Measurements from ENCODE around the gene MITF. TPM values are rescaled to one million over a fixed set of nuclear protein-coding genes. Genes with fewer than 3 reads are reported as not detected.
"Not testable (repeated sequence)": the region's sequence is repeated elsewhere in the genome, so short reads cannot be mapped to it uniquely, and the experiment has no call there.

MITF gene
- total and polyA plus RNA-seq, 7 experiments from 2014 or later, result 0.54 to 3.9 (median 1.2) TPM; not detected in 3

DNA sequence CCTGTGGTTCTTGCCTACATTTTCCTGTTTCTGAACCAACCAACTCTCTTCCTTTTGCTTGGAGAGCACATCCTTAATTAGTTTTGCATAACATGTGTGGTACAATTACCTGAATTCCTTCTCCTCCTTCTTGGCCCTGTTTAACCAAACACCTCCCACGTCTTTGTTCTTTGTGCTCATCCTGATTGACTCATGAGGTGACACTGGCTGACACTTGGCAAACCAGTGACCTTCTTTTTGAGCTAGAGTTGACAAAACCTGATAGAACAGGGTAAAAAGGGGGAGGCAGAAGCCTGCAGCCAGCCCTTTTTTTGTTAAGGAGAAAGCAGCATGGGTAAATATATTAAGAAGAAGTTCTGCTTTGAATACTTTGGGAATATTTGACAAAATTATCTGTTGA, 161.1 kb downstream of the MITF start:
- POLR2A ChIA-PET, result no interaction called here
- no peaks in the 10 kb centered on the region for H3K4me1 ChIP-seq (ENCODE audit: control insufficient read depth in 2 of 2, insufficient read depth in 2 of 2, low read length in 2 of 2)
- ATAC-seq (no peak), DNase-seq (no peak)
- H3K9me3 Mint-ChIP-seq, result peaks cover 0 to 5% (median 0%) of the 10 kb centered on the region in 11 donors
- H3K27ac Mint-ChIP-seq, result no peak overlapping the region
- no peaks in the 10 kb centered on the region for H3K36me3 ChIP-seq (ENCODE audit: control insufficient read depth in 2 of 3, insufficient read depth in 3 of 3, low read length in 3 of 3)
- H3K9me3 ChIP-seq (ENCODE audit: control insufficient read depth in 2 of 3, low read length in 3 of 3), result no peaks in the 10 kb centered on the region
- no peak overlapping the region for H3K4me3 Mint-ChIP-seq
- CTCF ChIA-PET, result no interaction called here
- no peak overlapping the region for H3K27ac ChIP-seq (ENCODE audit: low read depth, low read length)
- H3K4me1 Mint-ChIP-seq, result no peaks in the 10 kb centered on the region
- no peak overlapping the region for H3K4me3 ChIP-seq (ENCODE audit: low read length)
- intact Hi-C loops (cut with micrococcal nuclease), result no loop called here
- H3K27me3 Mint-ChIP-seq, result peaks cover 0 to 4% (median 0%) of the 10 kb centered on the region in 5 donors
- peaks cover 0 to 3% (median 0%) of the 10 kb centered on the region in 5 donors for H3K36me3 Mint-ChIP-seq
- H3K27me3 ChIP-seq (ENCODE audit: control insufficient read depth in 2 of 2, insufficient read depth in 2 of 2, low read length in 2 of 2), result peaks cover 0 to 4% of the 10 kb centered on the region in 2 donors

DNA sequence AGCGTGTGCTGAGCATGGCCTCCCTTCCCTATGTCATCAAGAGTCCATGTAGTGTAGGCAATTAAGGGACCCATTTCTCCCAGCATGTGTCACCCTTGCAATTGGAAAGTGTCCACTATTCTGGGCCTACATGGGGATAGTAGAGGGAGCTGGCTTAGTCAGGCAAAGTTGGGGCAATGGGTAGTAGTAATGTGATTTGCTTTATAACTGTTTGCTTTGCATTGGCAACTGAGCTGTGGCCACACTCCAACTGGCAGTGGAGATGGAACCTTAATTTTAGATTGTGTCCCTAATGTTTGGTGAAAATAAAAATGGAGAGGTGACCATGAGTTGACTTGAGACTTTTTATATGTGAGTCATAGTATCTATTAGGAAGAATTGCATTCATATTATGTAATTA, 162.5 kb downstream of the MITF start:
- CTCF ChIA-PET, result no interaction called here
- ATAC-seq, result no peak
- H3K4me3 Mint-ChIP-seq, result no peak overlapping the region
- H3K27me3 Mint-ChIP-seq, result peaks cover 0 to 4% (median 1%) of the 10 kb centered on the region in 5 donors
- H3K27ac ChIP-seq (ENCODE audit: low read depth, low read length), result no peak overlapping the region
- H3K27me3 ChIP-seq (ENCODE audit: control insufficient read depth in 2 of 2, insufficient read depth in 2 of 2, low read length in 2 of 2), result peaks cover 0 to 4% of the 10 kb centered on the region in 2 donors
- H3K4me1 ChIP-seq (ENCODE audit: control insufficient read depth in 2 of 2, insufficient read depth in 2 of 2, low read length in 2 of 2), result no peaks in the 10 kb centered on the region
- no peak overlapping the region for H3K4me3 ChIP-seq (ENCODE audit: low read length)
- no peaks in the 10 kb centered on the region for H3K36me3 ChIP-seq (ENCODE audit: control insufficient read depth in 2 of 3, insufficient read depth in 3 of 3, low read length in 3 of 3)
- POLR2A ChIA-PET, result no interaction called here
- H3K9me3 ChIP-seq (ENCODE audit: control insufficient read depth in 2 of 3, low read length in 3 of 3), result no peaks in the 10 kb centered on the region
- DNase-seq, result no peak
- no peaks in the 10 kb centered on the region for H3K4me1 Mint-ChIP-seq
- peaks cover 0 to 3% (median 0%) of the 10 kb centered on the region in 5 donors for H3K36me3 Mint-ChIP-seq
- no peak overlapping the region for H3K27ac Mint-ChIP-seq
- peaks cover 0 to 5% (median 0%) of the 10 kb centered on the region in 11 donors for H3K9me3 Mint-ChIP-seq
- intact Hi-C loops (cut with micrococcal nuclease), result no loop called here

- no peaks in the 10 kb centered on the region for H3K4me1 Mint-ChIP-seq
- CTCF ChIA-PET, result no interaction called here
- POLR2A ChIA-PET, result no interaction called here
- no peaks in the 10 kb centered on the region for H3K4me1 ChIP-seq (ENCODE audit: control insufficient read depth in 2 of 2, insufficient read depth in 2 of 2, low read length in 2 of 2)
- peaks cover 0 to 3% (median 0%) of the 10 kb centered on the region in 5 donors for H3K36me3 Mint-ChIP-seq
- no peak overlapping the region for H3K27ac ChIP-seq (ENCODE audit: low read depth, low read length)
- no peaks in the 10 kb centered on the region for H3K9me3 ChIP-seq (ENCODE audit: control insufficient read depth in 2 of 3, low read length in 3 of 3)
- H3K9me3 Mint-ChIP-seq, result peaks cover 0 to 5% (median 0%) of the 10 kb centered on the region in 11 donors
- DNase-seq, result no peak
- H3K27me3 ChIP-seq (ENCODE audit: control insufficient read depth in 2 of 2, insufficient read depth in 2 of 2, low read length in 2 of 2), result peaks cover 0 to 4% of the 10 kb centered on the region in 2 donors
- peaks cover 0 to 9% (median 4%) of the 10 kb centered on the region in 5 donors for H3K27me3 Mint-ChIP-seq
- intact Hi-C loops (cut with micrococcal nuclease), result no loop called here
- H3K36me3 ChIP-seq (ENCODE audit: control insufficient read depth in 2 of 3, insufficient read depth in 3 of 3, low read length in 3 of 3), result no peaks in the 10 kb centered on the region
- no peak for ATAC-seq
- H3K4me3 ChIP-seq (ENCODE audit: low read length), result no peak overlapping the region
- H3K4me3 Mint-ChIP-seq, result no peak overlapping the region
- no peak overlapping the region for H3K27ac Mint-ChIP-seq
Observed at GRCh38 chr3:69902386-69902785, 163.1 kb downstream of the MITF start.

- Histone ChIP-seq H3K4me1 (ENCODE audit: control insufficient read depth in 2 of 2, insufficient read depth in 2 of 2, low read length in 2 of 2) (no peaks in the 10 kb centered on the region), H3K4me3 (ENCODE audit: low read length) (no peak overlapping the region), H3K9me3 (ENCODE audit: control insufficient read depth in 2 of 3, low read length in 3 of 3) (no peaks in the 10 kb centered on the region), H3K27ac (ENCODE audit: low read depth, low read length) (no peak overlapping the region), H3K27me3 (ENCODE audit: control insufficient read depth in 2 of 2, insufficient read depth in 2 of 2, low read length in 2 of 2) (peaks cover 0 to 4% of the 10 kb centered on the region in 2 donors), H3K36me3 (ENCODE audit: control insufficient read depth in 2 of 3, insufficient read depth in 3 of 3, low read length in 3 of 3) (no peaks in the 10 kb centered on the region)
- POLR2A ChIA-PET, result no interaction called here
- no peak for DNase-seq
- intact Hi-C loops (cut with micrococcal nuclease), result no loop called here
- peaks cover 0 to 9% (median 4%) of the 10 kb centered on the region in 5 donors for H3K27me3 Mint-ChIP-seq
- H3K4me3 Mint-ChIP-seq, result no peak overlapping the region
- CTCF ChIA-PET, result no interaction called here
- peaks cover 0 to 7% (median 0%) of the 10 kb centered on the region in 5 donors for H3K36me3 Mint-ChIP-seq
- H3K4me1 Mint-ChIP-seq, result no peaks in the 10 kb centered on the region
- no peak for ATAC-seq
- peaks cover 0 to 11% (median 3%) of the 10 kb centered on the region in 11 donors for H3K9me3 Mint-ChIP-seq
- H3K27ac Mint-ChIP-seq, result no peak overlapping the region
Observed at GRCh38 chr3:69906351-69906966, 167.2 kb downstream of the MITF start.

DNA sequence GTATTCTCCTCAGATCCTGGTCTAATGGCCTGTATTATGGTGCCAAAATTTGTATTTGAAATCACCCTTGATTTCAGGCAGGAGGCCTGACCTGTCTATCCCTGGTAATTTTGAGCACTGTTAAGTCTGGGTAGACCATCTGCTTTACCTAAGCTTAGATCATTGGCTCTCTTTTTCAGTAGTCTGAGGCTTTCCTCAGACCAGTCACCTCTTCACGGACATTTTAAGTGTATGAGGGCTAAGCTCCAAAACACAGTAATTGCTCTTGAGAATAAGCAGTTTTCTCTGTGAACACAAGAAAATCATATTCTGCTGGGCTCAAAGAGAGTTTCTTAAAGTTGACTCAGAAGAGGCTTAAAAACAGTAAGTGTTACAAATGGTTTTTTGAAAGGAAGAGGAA, 168.3 kb downstream of the MITF start:
- no peak for ATAC-seq
- H3K9me3 Mint-ChIP-seq, result peaks cover 0 to 15% (median 3%) of the 10 kb centered on the region in 11 donors
- POLR2A ChIA-PET, result no interaction called here
- H3K27me3 Mint-ChIP-seq, result peaks cover 0 to 13% (median 4%) of the 10 kb centered on the region in 5 donors
- intact Hi-C loops (cut with micrococcal nuclease), result no loop called here
- H3K4me3 Mint-ChIP-seq, result no peak overlapping the region
- H3K27me3 ChIP-seq (ENCODE audit: control insufficient read depth in 2 of 2, insufficient read depth in 2 of 2, low read length in 2 of 2), result peaks cover 0 to 4% of the 10 kb centered on the region in 2 donors
- H3K36me3 Mint-ChIP-seq, result peaks cover 0 to 7% (median 0%) of the 10 kb centered on the region in 5 donors
- no peaks in the 10 kb centered on the region for H3K4me1 ChIP-seq (ENCODE audit: control insufficient read depth in 2 of 2, insufficient read depth in 2 of 2, low read length in 2 of 2)
- CTCF ChIA-PET, result interaction anchor here (0.7 kb wide), 1 partner anchor 23 kb away, joined by 3 read pairs; no protein-coding TSS in a partner anchor
- DNase-seq, result no peak
- no peak overlapping the region for H3K27ac Mint-ChIP-seq
- H3K9me3 ChIP-seq (ENCODE audit: control insufficient read depth in 2 of 3, low read length in 3 of 3), result no peaks in the 10 kb centered on the region
- no peak overlapping the region for H3K4me3 ChIP-seq (ENCODE audit: low read length)
- no peaks in the 10 kb centered on the region for H3K36me3 ChIP-seq (ENCODE audit: control insufficient read depth in 2 of 3, insufficient read depth in 3 of 3, low read length in 3 of 3)
- H3K4me1 Mint-ChIP-seq, result no peaks in the 10 kb centered on the region
- H3K27ac ChIP-seq (ENCODE audit: low read depth, low read length), result no peak overlapping the region

DNA sequence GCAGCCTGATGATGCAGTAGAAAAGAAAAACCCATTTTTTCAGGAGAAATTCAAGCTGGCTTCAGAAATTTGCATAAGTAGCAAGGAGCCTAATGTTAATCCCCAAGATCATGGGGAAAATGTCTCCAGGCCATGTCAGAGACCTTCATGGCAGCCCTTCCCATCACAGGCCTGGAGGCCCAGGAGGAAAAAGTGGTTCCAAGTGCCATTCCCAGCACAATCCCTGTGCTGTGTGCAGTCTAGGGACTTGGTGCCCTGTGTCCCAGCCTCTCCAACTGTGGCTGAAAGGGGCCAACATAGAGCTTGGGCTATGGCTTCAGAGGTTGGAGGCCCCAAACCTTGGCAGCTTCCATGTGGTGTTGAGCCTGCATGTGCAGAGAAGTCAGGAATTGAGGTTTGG, 170.6 kb downstream of the MITF start:
- peaks cover 0 to 20% (median 3%) of the 10 kb centered on the region in 11 donors for H3K9me3 Mint-ChIP-seq
- H3K36me3 ChIP-seq (ENCODE audit: control insufficient read depth in 2 of 3, insufficient read depth in 3 of 3, low read length in 3 of 3); H3K27me3 ChIP-seq (ENCODE audit: control insufficient read depth in 2 of 2, insufficient read depth in 2 of 2, low read length in 2 of 2); H3K27ac Mint-ChIP-seq; intact Hi-C loops (cut with micrococcal nuclease); ATAC-seq; H3K9me3 ChIP-seq (ENCODE audit: control insufficient read depth in 2 of 3, low read length in 3 of 3); H3K4me3 Mint-ChIP-seq; DNase-seq; H3K4me1 Mint-ChIP-seq; H3K36me3 Mint-ChIP-seq; H3K27ac ChIP-seq (ENCODE audit: low read depth, low read length); H3K4me3 ChIP-seq (ENCODE audit: low read length); POLR2A ChIA-PET; H3K4me1 ChIP-seq (ENCODE audit: control insufficient read depth in 2 of 2, insufficient read depth in 2 of 2, low read length in 2 of 2); CTCF ChIA-PET: not testable (repeated sequence)
- peaks cover 0 to 20% (median 4%) of the 10 kb centered on the region in 5 donors for H3K27me3 Mint-ChIP-seq

GRCh38 chr3:69913422-69913821, 174.2 kb downstream of the MITF start:
- peaks cover 0 to 16% (median 0%) of the 10 kb centered on the region in 5 donors for H3K27me3 Mint-ChIP-seq
- no peaks in the 10 kb centered on the region for H3K27me3 ChIP-seq (ENCODE audit: control insufficient read depth in 2 of 2, insufficient read depth in 2 of 2, low read length in 2 of 2)
- no peaks in the 10 kb centered on the region for H3K36me3 ChIP-seq (ENCODE audit: control insufficient read depth in 2 of 3, insufficient read depth in 3 of 3, low read length in 3 of 3)
- peaks cover 0 to 21% (median 4%) of the 10 kb centered on the region in 11 donors for H3K9me3 Mint-ChIP-seq
- no peak overlapping the region for H3K4me3 Mint-ChIP-seq
- intact Hi-C loops (cut with micrococcal nuclease), result no loop called here
- DNase-seq (no peak), ATAC-seq (no peak)
- H3K27ac Mint-ChIP-seq, result no peak overlapping the region
- H3K27ac ChIP-seq (ENCODE audit: low read depth, low read length), result no peak overlapping the region
- no peak overlapping the region for H3K4me3 ChIP-seq (ENCODE audit: low read length)
- no peaks in the 10 kb centered on the region for H3K4me1 Mint-ChIP-seq
- H3K9me3 ChIP-seq (ENCODE audit: control insufficient read depth in 2 of 3, low read length in 3 of 3), result no peaks in the 10 kb centered on the region
- H3K4me1 ChIP-seq (ENCODE audit: control insufficient read depth in 2 of 2, insufficient read depth in 2 of 2, low read length in 2 of 2), result no peaks in the 10 kb centered on the region
- CTCF ChIA-PET, result no interaction called here
- peaks cover 0 to 7% (median 0%) of the 10 kb centered on the region in 5 donors for H3K36me3 Mint-ChIP-seq
- POLR2A ChIA-PET, result no interaction called here

Measured in naive thymus-derived CD4-positive, alpha-beta T cell (primary cell).